ENCODE results near the gene SH3BP5. TPM values are rescaled to one million over a fixed set of nuclear protein-coding genes. Genes with fewer than 3 reads are reported as not detected.

Gene SH3BP5
- polyA plus RNA-seq, 1 of the 3 experiments (the other 2 are of a cell fraction): 29.5 TPM

DNA sequence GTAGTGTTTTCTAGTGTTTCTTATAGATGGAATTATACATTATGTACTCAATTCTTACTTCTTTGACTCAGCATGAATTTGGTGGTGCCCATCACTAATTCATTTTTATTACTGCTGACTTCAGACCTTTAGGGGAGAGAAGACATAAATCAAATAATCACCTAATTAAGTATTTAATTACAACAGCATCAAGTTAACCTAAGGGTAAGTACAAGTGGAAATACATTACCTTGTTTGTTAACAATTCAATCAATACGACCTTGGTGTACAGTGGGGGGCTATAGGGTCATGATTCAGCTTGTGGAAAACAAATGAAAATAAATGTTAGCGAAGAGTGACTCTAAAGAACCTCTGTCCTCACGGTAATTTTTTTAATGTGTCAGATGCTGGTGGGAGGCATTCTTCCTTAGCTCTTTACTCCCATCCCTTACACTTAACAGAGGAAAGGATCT lies 126.9 kb downstream of the SH3BP5 start:
- Histone ChIP-seq H3K36me3 (replicated peaks in 1 of 2; ENCODE audit: control insufficient read depth in 1 of 2, insufficient read depth in 2 of 2, low read length in 1 of 2) (peaks cover 10 to 13% of the 10 kb centered on the region in 2 experiments), H3K4me3 (ENCODE audit: low read depth in 2 of 2, low read length in 1 of 2) (peak overlapping the region; percentile 87 to 92), H3K79me2 (ENCODE audit: insufficient read depth) (peaks cover 43% of the 10 kb centered on the region), H4K20me1 (ENCODE audit: insufficient read depth) (peaks cover 31% of the 10 kb centered on the region), H2AFZ (ENCODE audit: low read depth) (peak overlapping the region; percentile 80), H3K4me2 (peak overlapping the region; percentile 88), H3K27ac (ENCODE audit: low read depth in 2 of 2, low read length in 1 of 2) (peak overlapping the region; percentile 77 to 83; a peak in 3 of 4 replicates), H3K9me2 (no peaks in the 10 kb centered on the region), H3K27me3 (ENCODE audit: insufficient read depth) (no peaks in the 10 kb centered on the region), H3K9ac (peak overlapping the region; percentile 50), H3K9me3 (no peaks in the 10 kb centered on the region), H3F3A (replicated peaks; ENCODE audit: insufficient read depth) (no peaks in the 10 kb centered on the region), H3K4me1 (ENCODE audit: control insufficient read depth in 1 of 2, insufficient read depth in 2 of 2, low read depth in 1 of 2, low read length in 1 of 2) (peaks cover 0 to 13% of the 10 kb centered on the region in 2 experiments; a peak in 3 of 4 replicates)
- TF ChIP-seq REST (IDR thresholded peaks at IDR 0.05; ENCODE audit: low read depth, low read length): no peak
- TF ChIP-seq FOXM1 (IDR thresholded peaks at IDR 0.05; ENCODE audit: low read depth): no peak
- no peak for TF ChIP-seq JUND (IDR thresholded peaks at IDR 0.05)
- TF ChIP-seq MEF2A (IDR thresholded peaks at IDR 0.05; ENCODE audit: borderline replicate concordance, low read depth): no peak
- TF ChIP-seq, protein P1, sequence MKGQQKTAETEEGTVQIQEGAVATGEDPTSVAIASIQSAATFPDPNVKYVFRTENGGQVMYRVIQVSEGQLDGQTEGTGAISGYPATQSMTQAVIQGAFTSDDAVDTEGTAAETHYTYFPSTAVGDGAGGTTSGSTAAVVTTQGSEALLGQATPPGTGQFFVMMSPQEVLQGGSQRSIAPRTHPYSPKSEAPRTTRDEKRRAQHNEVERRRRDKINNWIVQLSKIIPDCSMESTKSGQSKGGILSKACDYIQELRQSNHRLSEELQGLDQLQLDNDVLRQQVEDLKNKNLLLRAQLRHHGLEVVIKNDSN (IDR thresholded peaks at IDR 0.05; ENCODE audit: borderline replicate concordance, low read depth): no peak
- TF ChIP-seq FOXJ3 (CRISPR knock-in tag; IDR thresholded peaks at IDR 0.05): no peak
- TF ChIP-seq PBX3 (IDR thresholded peaks at IDR 0.05): no peak
- no peak for TF ChIP-seq YY1 (IDR thresholded peaks at IDR 0.05; ENCODE audit: low read depth)
- no peak for TF ChIP-seq TAF1 (IDR thresholded peaks at IDR 0.05; ENCODE audit: borderline replicate concordance, low read depth, low read length)
- TF ChIP-seq RXRA (IDR thresholded peaks at IDR 0.05; ENCODE audit: borderline replicate concordance, low read depth): no peak
- TF ChIP-seq TCF12 (IDR thresholded peaks at IDR 0.05): no peak
- no peak for TF ChIP-seq EP300 (IDR thresholded peaks at IDR 0.05; ENCODE audit: borderline replicate concordance in 1 of 2, low read depth in 1 of 2, low read length in 1 of 2)
- no peak for TF ChIP-seq NFIC (IDR thresholded peaks at IDR 0.05; ENCODE audit: borderline replicate concordance)
- no peak for TF ChIP-seq EZH2phosphoT487 (IDR thresholded peaks at IDR 0.05; ENCODE audit: borderline replicate concordance, low read depth)
- TF ChIP-seq FOSL2 (IDR thresholded peaks at IDR 0.05; ENCODE audit: borderline replicate concordance, low read depth): no peak
- no peak for TF ChIP-seq RCOR1 (IDR thresholded peaks at IDR 0.05; ENCODE audit: low read length)
- ChIA-PET CTCF (interaction anchor here (0.8 to 6.2 kb wide), 11 partner anchors 9 to 352 kb away, joined by 3 to 53 read pairs (median 4); no protein-coding TSS in a partner anchor), POLR2A (interaction anchor here (0.6 to 1.3 kb wide), 3 partner anchors 140 to 294 kb away, joined by 3 to 4 read pairs (median 4); partner anchors contain the start of gene MRPS25)
- DNase-seq: no peak
- 4% methylated on average over 3 of the region's 3 CpGs for WGBS (ENCODE audit: low lambda C conversion rate)

Small RNA genes within 50 kb of the gene (small RNA-seq; reads per million reads assigned to genes)
- gene HMGN2P7 (0 to 0.10 (median 0) reads per million in 7 experiments), gene RNU6-454P (0 reads per million in 7 experiments)

Other genes starting within 250 kb of the SH3BP5 start
- gene RBSN, start 233.4 kb downstream of the SH3BP5 start, polyA plus RNA-seq (2012; rRNA removed): 4.7 and 6.2 TPM in 2 replicates
- 7.3 and 11.1 TPM in 2 replicates for gene CAPN7, start 126.3 kb downstream of the SH3BP5 start, polyA plus RNA-seq (2012; rRNA removed)
- 22.7 and 23.7 TPM in 2 replicates for gene METTL6, start 95.0 kb upstream of the SH3BP5 start, polyA plus RNA-seq (2012; rRNA removed)
- 10.0 and 11.1 TPM in 2 replicates for gene EAF1, start 95.0 kb upstream of the SH3BP5 start, polyA plus RNA-seq (2012; rRNA removed)
- gene COLQ, start 189.1 kb upstream of the SH3BP5 start, polyA plus RNA-seq (2012; rRNA removed): 1.5 and 1.9 TPM in 2 replicates